Uterus (tissue), 2 donors: ENCODE results near the gene PXMP4.

Experiments
- POLR2A ChIP-seq, 2 donors: fragments of 450-650 bp; IDR thresholded peaks; one replicate each; pipeline ENCODE4 v1.6.1; 2016; ENCODE audit warnings: antibody characterized with exemption in 2 of 2, mild to moderate bottlenecking in 1 of 2, moderate library complexity in 1 of 2
- TF ChIP-seq, protein P1 (sequence below), 4 experiments: fragments of 200-600 bp in 2 of 4; fragments of 450-650 bp in 2 of 4; sonication (generic) in 2 of 4; IDR thresholded peaks; one replicate each; pipeline ENCODE4 v1.5.1; 2016 to 2019; ENCODE audit warnings: antibody characterized with exemption in 4 of 4, mild to moderate bottlenecking in 2 of 4, moderate library complexity in 1 of 4

DNA sequence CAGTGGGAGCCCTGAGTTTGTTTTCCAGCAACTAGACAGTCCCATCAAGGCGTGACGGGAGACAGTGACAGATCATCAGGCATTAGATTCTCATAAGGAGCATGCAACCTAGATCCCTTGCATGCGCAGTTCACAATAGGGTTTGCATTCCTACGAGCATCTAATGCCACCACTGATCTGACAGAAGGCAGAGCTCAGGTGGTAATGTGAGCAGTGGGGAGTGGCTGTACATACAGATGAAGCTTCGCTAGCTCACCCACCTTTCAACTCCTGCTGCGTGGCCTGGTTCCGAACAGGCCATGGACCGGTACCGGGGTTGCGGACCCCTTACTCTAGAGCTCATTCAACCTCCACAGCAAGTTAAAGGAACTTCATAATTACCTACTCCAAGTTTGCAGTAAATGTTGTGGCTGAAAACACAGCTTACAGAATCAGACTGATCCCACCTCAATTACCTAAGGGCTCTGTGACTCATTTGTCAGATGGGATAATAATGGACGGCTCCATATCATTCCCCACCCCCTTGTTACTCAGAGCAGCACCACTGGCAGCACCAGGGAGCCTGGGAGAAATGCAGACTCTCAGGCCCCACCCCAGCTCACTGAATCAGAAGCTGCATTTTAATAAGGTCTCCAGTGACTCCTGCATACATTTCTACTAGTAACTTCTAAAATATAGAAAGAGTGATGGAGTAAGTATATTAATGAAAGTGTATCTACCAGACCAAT is 15.7 kb downstream of the PXMP4 start:
- TF ChIP-seq, protein P1, sequence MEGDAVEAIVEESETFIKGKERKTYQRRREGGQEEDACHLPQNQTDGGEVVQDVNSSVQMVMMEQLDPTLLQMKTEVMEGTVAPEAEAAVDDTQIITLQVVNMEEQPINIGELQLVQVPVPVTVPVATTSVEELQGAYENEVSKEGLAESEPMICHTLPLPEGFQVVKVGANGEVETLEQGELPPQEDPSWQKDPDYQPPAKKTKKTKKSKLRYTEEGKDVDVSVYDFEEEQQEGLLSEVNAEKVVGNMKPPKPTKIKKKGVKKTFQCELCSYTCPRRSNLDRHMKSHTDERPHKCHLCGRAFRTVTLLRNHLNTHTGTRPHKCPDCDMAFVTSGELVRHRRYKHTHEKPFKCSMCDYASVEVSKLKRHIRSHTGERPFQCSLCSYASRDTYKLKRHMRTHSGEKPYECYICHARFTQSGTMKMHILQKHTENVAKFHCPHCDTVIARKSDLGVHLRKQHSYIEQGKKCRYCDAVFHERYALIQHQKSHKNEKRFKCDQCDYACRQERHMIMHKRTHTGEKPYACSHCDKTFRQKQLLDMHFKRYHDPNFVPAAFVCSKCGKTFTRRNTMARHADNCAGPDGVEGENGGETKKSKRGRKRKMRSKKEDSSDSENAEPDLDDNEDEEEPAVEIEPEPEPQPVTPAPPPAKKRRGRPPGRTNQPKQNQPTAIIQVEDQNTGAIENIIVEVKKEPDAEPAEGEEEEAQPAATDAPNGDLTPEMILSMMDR (IDR thresholded peaks at IDR 0.05), result no peak
- no peak for TF ChIP-seq POLR2A (IDR thresholded peaks at IDR 0.05)
